H1 (cell line): ENCODE measurements around the gene TAAR1. TPM values are rescaled to one million over a fixed set of nuclear protein-coding genes. Genes with fewer than 3 reads are reported as not detected.

Experiments used
- CTCF ChIA-PET: fragments of 300-600 bp; sonication (Branson Sonifier 250); formaldehyde crosslinking; loops from one replicate; lab custom pipeline; 2021; ENCODE audit not compliant: partially characterized antibody; lab: Charles Lee
- POLR2A ChIA-PET: fragments of 300-600 bp; sonication (Branson Sonifier 250); formaldehyde crosslinking; loops from one replicate; lab custom pipeline; 2021; ENCODE audit warnings: inconsistent platforms; ENCODE audit not compliant: partially characterized antibody; lab: Charles Lee
- DNase-seq, 2 experiments: peaks; one replicate each; pipeline versions ENCODE4 v3.0.0 to v3.0.0-alpha.2; 2010 to 2022; ENCODE audit warnings: low spot score in 2 of 2, low read depth in 1 of 2, mixed read lengths in 1 of 2
- FAIRE-seq: peaks from 2 replicates; lab custom pipeline; 2011; peaks lifted over from hg19 to GRCh38; lab: Jason Lieb, UNC
- H2AFZ ChIP-seq: 2 replicates; pipeline ENCODE4 v1.8.1; 2012; ENCODE audit warnings: low read length, inconsistent platforms
- H2AK5ac ChIP-seq: 2 replicates; pipeline ENCODE4 v1.6.1; 2013; ENCODE audit warnings: low read depth, low read length
- H2BK120ac ChIP-seq: replicated peaks from 2 replicates; pipeline ENCODE3; 2013; ENCODE audit warnings: low read depth, low read length, inconsistent platforms
- H2BK12ac ChIP-seq: 2 replicates; pipeline ENCODE4 v1.6.1; 2013; ENCODE audit warnings: low read depth, low read length
- H2BK15ac ChIP-seq: 2 replicates; pipeline ENCODE4 v1.6.1; 2013; ENCODE audit warnings: low read length
- H2BK20ac ChIP-seq: 2 replicates; pipeline ENCODE4 v1.6.1; 2013; ENCODE audit warnings: low read length
- H2BK5ac ChIP-seq: 2 replicates; pipeline ENCODE4 v1.6.1; 2013; ENCODE audit warnings: low read depth, low read length
- H3K14ac ChIP-seq: 2 replicates; pipeline ENCODE4 v1.6.1; 2013; ENCODE audit warnings: inconsistent platforms; ENCODE audit not compliant: insufficient read length
- H3K18ac ChIP-seq: 2 replicates; pipeline ENCODE4 v1.6.1; 2013; ENCODE audit warnings: low read length; ENCODE audit errors: extremely low read depth
- H3K23ac ChIP-seq: 2 replicates; pipeline ENCODE4 v1.6.1; 2013; ENCODE audit warnings: inconsistent platforms; ENCODE audit not compliant: insufficient read length
- H3K23me2 ChIP-seq: 2 replicates; pipeline ENCODE4 v1.6.1; 2013; ENCODE audit warnings: low read depth, low read length
- H3K27ac ChIP-seq: 2 replicates; pipeline ENCODE4 v1.6.1; 2011; ENCODE audit warnings: low read depth, low read length, inconsistent platforms
- H3K27me3 ChIP-seq, 4 experiments: replicated peaks in 1 of 4; 1 replicate in 1 of 4; 2 replicates in 3 of 4; pipeline versions ENCODE4 v1.6.1 to v1.8.1; 2011 to 2013; ENCODE audit warnings: low read length in 3 of 4, mild to moderate bottlenecking in 3 of 4, inconsistent platforms in 2 of 4, mixed read lengths in 2 of 4, moderate library complexity in 1 of 4; ENCODE audit not compliant: control insufficient read depth in 3 of 4, insufficient read depth in 3 of 4; ENCODE audit errors: extremely low read depth in 1 of 4
- H3K36me3 ChIP-seq, 4 experiments: 2 replicates each; pipeline versions ENCODE4 v1.6.1 to v1.8.1; 2011 to 2013; ENCODE audit warnings: mild to moderate bottlenecking in 4 of 4, low read length in 3 of 4, moderate library complexity in 2 of 4, control low read depth in 1 of 4, inconsistent platforms in 1 of 4; ENCODE audit not compliant: insufficient read depth in 4 of 4, control insufficient read depth in 2 of 4
- H3K4ac ChIP-seq: replicated peaks from 2 replicates; pipeline ENCODE3; 2013; ENCODE audit warnings: low read length, low read depth, mixed read lengths, inconsistent platforms; ENCODE audit not compliant: insufficient read length
- H3K4me1 ChIP-seq, 4 experiments: replicated peaks in 1 of 4; 1 replicate in 1 of 4; 2 replicates in 3 of 4; pipeline versions ENCODE4 v1.6.1 to v1.8.1; 2011 to 2013; ENCODE audit warnings: low read length in 3 of 4, inconsistent platforms in 2 of 4, mixed read lengths in 1 of 4; ENCODE audit not compliant: insufficient read depth in 4 of 4, control insufficient read depth in 3 of 4
- H3K4me2 ChIP-seq, 2 experiments: 2 replicates each; pipeline versions ENCODE4 v1.6.1 to v1.8.1; 2011 to 2013; ENCODE audit warnings: low read depth in 2 of 2, low read length in 2 of 2, control low read depth in 1 of 2, inconsistent platforms in 1 of 2, mild to moderate bottlenecking in 1 of 2; ENCODE audit not compliant: insufficient read depth in 1 of 2
- H3K4me3 ChIP-seq, 4 experiments: fragments of 200-600, 300-600 bp in 1 of 4; sonication (generic), shearing (Covaris generic), sonication (Bioruptor Twin) in 1 of 4; 2 replicates each; pipeline versions ENCODE4 v1.5.1 to v1.8.1; 2011 to 2016; ENCODE audit warnings: low read length in 4 of 4, low read depth in 3 of 4, control low read depth in 2 of 4, inconsistent platforms in 2 of 4, mild to moderate bottlenecking in 2 of 4, mixed read lengths in 1 of 4, moderate library complexity in 1 of 4; ENCODE audit not compliant: insufficient read depth in 2 of 4; ENCODE audit errors: extremely low read depth in 1 of 4
- H3K56ac ChIP-seq: replicated peaks from 2 replicates; pipeline ENCODE3; 2013; ENCODE audit warnings: low read depth, mild to moderate bottlenecking, mixed read lengths, low read length, inconsistent platforms; ENCODE audit not compliant: insufficient read length
- H3K79me1 ChIP-seq: 2 replicates; pipeline ENCODE4 v1.6.1; 2013; ENCODE audit warnings: low read depth, low read length, control low read depth
- H3K79me2 ChIP-seq, 2 experiments: 2 replicates each; pipeline versions ENCODE4 v1.6.1 to v1.8.1; 2012 to 2013; ENCODE audit warnings: low read length in 2 of 2, mild to moderate bottlenecking in 2 of 2, inconsistent platforms in 1 of 2; ENCODE audit not compliant: insufficient read depth in 2 of 2, control insufficient read depth in 1 of 2
- H3K9ac ChIP-seq, 4 experiments: replicated peaks in 1 of 4; 1 replicate in 1 of 4; 2 replicates in 3 of 4; pipeline versions ENCODE4 v1.6.1 to v1.8.1; 2011 to 2013; ENCODE audit warnings: low read depth in 3 of 4, low read length in 3 of 4, control low read depth in 2 of 4, mild to moderate bottlenecking in 2 of 4, moderate library complexity in 2 of 4, inconsistent platforms in 1 of 4; ENCODE audit errors: extremely low read depth in 1 of 4
- H3K9me3 ChIP-seq, 2 experiments: 2 replicates each; pipeline versions ENCODE4 v1.6.1 to v1.8.1; 2012 to 2013; ENCODE audit warnings: mild to moderate bottlenecking in 2 of 2, moderate library complexity in 2 of 2, control low read depth in 1 of 2, inconsistent platforms in 1 of 2, low read depth in 1 of 2, low read length in 1 of 2, mixed read lengths in 1 of 2; ENCODE audit not compliant: insufficient read depth in 2 of 2
- H4K20me1 ChIP-seq, 2 experiments: replicated peaks in 1 of 2; 2 replicates each; pipeline versions ENCODE3 to v1.8.1; 2011 to 2013; ENCODE audit warnings: inconsistent platforms in 2 of 2, low read length in 2 of 2, mild to moderate bottlenecking in 1 of 2; ENCODE audit not compliant: insufficient read depth in 2 of 2, control insufficient read depth in 1 of 2
- H4K5ac ChIP-seq: 2 replicates; pipeline ENCODE4 v1.6.1; 2013; ENCODE audit warnings: low read length, low read depth, mixed read lengths, inconsistent platforms; ENCODE audit not compliant: insufficient read length
- H4K8ac ChIP-seq: 2 replicates; pipeline ENCODE4 v1.8.0; 2013; ENCODE audit warnings: mild to moderate bottlenecking, moderate library complexity, low read length, inconsistent platforms; ENCODE audit not compliant: insufficient read depth; ENCODE audit errors: extremely low read depth
- H4K91ac ChIP-seq: replicated peaks from 2 replicates; pipeline ENCODE3; 2013; ENCODE audit warnings: low read length, mixed read lengths, inconsistent platforms; ENCODE audit not compliant: insufficient read length
- CEBPB ChIP-seq: IDR thresholded peaks from 2 replicates; pipeline ENCODE4 v1.6.1; 2012; ENCODE audit warnings: low read depth, low read length
- CHD1 ChIP-seq: IDR thresholded peaks from 2 replicates; pipeline ENCODE4 v1.6.1; 2012; ENCODE audit warnings: low read depth, low read length, improper control_type of control experiment
- JUN ChIP-seq: IDR thresholded peaks from 2 replicates; pipeline ENCODE4 v1.6.1; 2011; ENCODE audit warnings: low read depth, mild to moderate bottlenecking, improper control_type of control experiment, low read length
- KDM4A ChIP-seq: IDR thresholded peaks from one replicate; pipeline ENCODE4 v1.7.1; 2012; ENCODE audit warnings: low read depth, mild to moderate bottlenecking, moderate library complexity, low read length, inconsistent platforms; ENCODE audit not compliant: severe bottlenecking
- RAD21 ChIP-seq, 2 experiments: IDR thresholded peaks in 1 of 2; conservative IDR thresholded peaks in 1 of 2; 2 replicates each; pipeline ENCODE4 v1.6.1; 2011; ENCODE audit warnings: low read depth in 2 of 2, low read length in 2 of 2, improper control_type of control experiment in 1 of 2, inconsistent platforms in 1 of 2, mild to moderate bottlenecking in 1 of 2, moderate library complexity in 1 of 2
- TAF7 ChIP-seq: optimal IDR thresholded peaks from 2 replicates; pipeline ENCODE3; 2011; ENCODE audit warnings: low read depth, mild to moderate bottlenecking, inconsistent platforms, low read length, moderate library complexity, borderline replicate concordance
- TBP ChIP-seq: IDR thresholded peaks from 2 replicates; pipeline ENCODE4 v1.6.1; 2011; ENCODE audit warnings: low read depth, low read length, improper control_type of control experiment
- WGBS, 2 experiments: shearing (Covaris generic) in 1 of 2; methylation state at CpG; one replicate each; pipeline versions ENCODE4 v1.1.6 to v1.1.7; 2013 to 2015; ENCODE audit warnings: low lambda C conversion rate in 2 of 2, mixed read lengths in 2 of 2, inconsistent platforms in 1 of 2, low coverage in 1 of 2, missing lambda C conversion rate in 1 of 2; ENCODE audit not compliant: insufficient replicate concordance in 2 of 2, insufficient coverage in 1 of 2, insufficient read length in 1 of 2; ENCODE audit errors: extremely low coverage in 1 of 2, missing lambda C conversion rate in 1 of 2; 5-methylcytosine and 5-hydroxymethylcytosine counted together
- polyA plus RNA-seq, 7 experiments: library from polyadenylated mRNA; depleted of rRNA in 3 of 7; stranded (reverse) in 5 of 7; unstranded in 2 of 7; fragments of >200 nt in 5 of 7; fragments of 200-250 nt in 2 of 7; gene quantifications; 1 replicate in 5 of 7; 2 replicates in 1 of 7; 4 replicates in 1 of 7; pipeline versions ENCODE4 v1.2.1 to v1.2.3, GENCODE V29; 2011 to 2013; ENCODE audit warnings: missing spikeins in 2 of 7, mixed read lengths in 2 of 7
- total RNA-seq: library from RNA; stranded (reverse); fragmentation: NEBNext Ultra II Directional; extraction: Animal tissue kit (Norgen Biotek cat#: 25700); gene quantifications from 2 replicates; pipeline ENCODE4 v1.2.1, GENCODE V29; 2021
- TF ChIP-seq, protein P1 (sequence below): IDR thresholded peaks from 2 replicates; pipeline ENCODE4 v1.6.1; 2012; ENCODE audit warnings: inconsistent platforms

TAAR1 gene
- total and polyA plus RNA-seq, 2 of the 8 experiments (the other 6 are each of a cell fraction or from before 2014, with no cell fraction given): not detected

DNA sequence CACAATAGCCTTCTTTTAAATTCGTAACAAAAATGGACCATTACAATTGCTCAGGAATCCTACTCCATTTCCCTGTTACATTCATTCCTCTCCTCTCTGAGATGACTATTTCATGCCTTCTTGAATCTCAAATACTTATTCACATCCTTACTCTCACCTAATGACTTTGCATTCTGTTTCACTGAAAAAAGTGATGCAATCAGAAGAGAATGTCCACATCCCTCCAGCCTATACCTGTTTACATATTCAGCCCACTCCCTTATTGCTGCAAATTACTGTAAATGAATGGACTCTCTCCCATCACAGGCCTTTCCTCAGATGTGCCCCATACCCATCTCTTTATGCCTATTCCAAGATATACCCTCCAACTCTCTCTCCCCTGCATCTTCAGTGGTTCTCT is 8.6 kb downstream of the TAAR1 start:
- no peak overlapping the region for H3K4me2 ChIP-seq
- no peaks in the 10 kb centered on the region for H4K20me1 ChIP-seq
- H3K4me1 ChIP-seq: no peaks in the 10 kb centered on the region
- H4K5ac ChIP-seq: no peak overlapping the region
- FAIRE-seq (no peak), DNase-seq (no peak)
- no peak overlapping the region for H2AFZ ChIP-seq
- no peak overlapping the region for H2BK12ac ChIP-seq
- 68% methylated on average over 1 of the region's 1 CpG; no CpG with 5 or more reads in 1 of the 2 experiments for WGBS, 2 experiments
- TF ChIP-seq, protein P1, sequence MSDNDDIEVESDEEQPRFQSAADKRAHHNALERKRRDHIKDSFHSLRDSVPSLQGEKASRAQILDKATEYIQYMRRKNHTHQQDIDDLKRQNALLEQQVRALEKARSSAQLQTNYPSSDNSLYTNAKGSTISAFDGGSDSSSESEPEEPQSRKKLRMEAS: no peak
- TF ChIP-seq RAD21 (IDR thresholded peaks at IDR 0.05 in 1 of 2, conservative IDR thresholded peaks at IDR 0.05 in 1 of 2; ENCODE audit: low read depth in 2 of 2, low read length in 2 of 2): no peak
- TF ChIP-seq CHD1: no peak
- TF ChIP-seq KDM4A: no peak
- peak; percentile 38; the same call in 1 of the 2 replicates for TF ChIP-seq CEBPB
- TF ChIP-seq TBP: no peak
- TF ChIP-seq JUN: no peak
- no peak for TF ChIP-seq TAF7
- H2BK20ac ChIP-seq: no peak overlapping the region
- no peak overlapping the region for H3K56ac ChIP-seq
- H3K36me3 ChIP-seq: no peaks in the 10 kb centered on the region
- no peaks in the 10 kb centered on the region for H3K27me3 ChIP-seq
- H3K23me2 ChIP-seq: no peaks in the 10 kb centered on the region; the same call in 1 of the 2 replicates
- no peaks in the 10 kb centered on the region; the same call in 1 of the 2 replicates for H3K79me1 ChIP-seq
- ChIA-PET POLR2A (no interaction called here), CTCF (interaction anchor here (0.6 to 1.0 kb wide), 2 partner anchors 25 to 103 kb away, joined by 3 to 4 read pairs; no protein-coding TSS in a partner anchor)
- no peak overlapping the region for H3K4me3 ChIP-seq
- H3K14ac ChIP-seq: no peak overlapping the region
- H2AK5ac ChIP-seq: no peak overlapping the region
- H2BK15ac ChIP-seq: no peak overlapping the region
- H3K79me2 ChIP-seq: no peaks in the 10 kb centered on the region
- H4K8ac ChIP-seq: no peak overlapping the region
- H3K27ac ChIP-seq: no peak overlapping the region
- H3K9ac ChIP-seq: no peak overlapping the region
- no peak overlapping the region for H2BK120ac ChIP-seq
- H2BK5ac ChIP-seq: no peak overlapping the region
- no peak overlapping the region for H3K23ac ChIP-seq
- no peaks in the 10 kb centered on the region for H3K9me3 ChIP-seq
- H3K18ac ChIP-seq: no peak overlapping the region
- H3K4ac ChIP-seq: no peak overlapping the region
- no peak overlapping the region for H4K91ac ChIP-seq
